ENCODE data around the gene ELK3. TPM values are rescaled to one million over a fixed set of nuclear protein-coding genes. Genes with fewer than 3 reads are reported as not detected.
A peak's percentile ranks its signal among the peaks of the same experiment; 100 is the strongest.
"Not testable (repeated sequence)": the region's sequence is repeated elsewhere in the genome, so short reads cannot be mapped to it uniquely, and the experiment has no call there.

ELK3 gene
- total and polyA plus RNA-seq, 2 of the 13 experiments (the other 11 are each of a cell fraction or from before 2014, with no cell fraction given): 2.9 to 3.2 TPM

DNA sequence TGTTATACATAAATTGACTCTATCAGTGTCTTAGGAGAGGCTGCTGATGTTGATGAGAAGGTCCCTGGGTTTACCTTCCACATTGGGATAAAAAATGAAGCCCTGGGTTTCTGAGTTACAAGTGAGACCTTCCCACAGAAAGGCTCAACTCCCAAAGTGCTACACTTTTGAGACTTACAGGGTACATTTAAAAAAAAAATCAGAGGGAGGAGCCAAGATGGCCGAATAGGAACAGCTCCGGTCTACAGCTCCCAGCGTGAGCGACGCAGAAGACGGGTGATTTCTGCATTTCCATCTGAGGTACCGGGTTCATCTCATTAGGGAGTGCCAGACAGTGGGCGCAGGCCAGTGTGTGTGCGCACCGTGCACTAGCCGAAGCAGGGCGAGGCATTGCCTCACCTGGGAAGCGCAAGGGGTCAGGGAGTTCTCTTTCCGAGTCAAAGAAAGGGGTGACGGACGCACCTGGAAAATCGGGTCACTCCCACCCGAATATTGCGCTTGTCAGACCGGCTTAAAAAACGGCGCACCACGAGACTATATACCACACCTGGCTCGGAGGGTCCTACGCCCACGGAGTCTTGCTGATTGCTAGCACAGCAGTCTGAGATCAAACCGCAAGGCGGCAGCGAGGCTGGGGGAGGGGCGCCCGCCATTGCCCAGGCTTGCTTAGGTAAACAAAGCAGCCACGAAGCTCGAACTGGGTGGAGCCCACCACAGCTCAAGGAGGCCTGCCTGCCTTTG lies 121.7 kb downstream of the ELK3 start (continued):
- TF ChIP-seq, protein P1, sequence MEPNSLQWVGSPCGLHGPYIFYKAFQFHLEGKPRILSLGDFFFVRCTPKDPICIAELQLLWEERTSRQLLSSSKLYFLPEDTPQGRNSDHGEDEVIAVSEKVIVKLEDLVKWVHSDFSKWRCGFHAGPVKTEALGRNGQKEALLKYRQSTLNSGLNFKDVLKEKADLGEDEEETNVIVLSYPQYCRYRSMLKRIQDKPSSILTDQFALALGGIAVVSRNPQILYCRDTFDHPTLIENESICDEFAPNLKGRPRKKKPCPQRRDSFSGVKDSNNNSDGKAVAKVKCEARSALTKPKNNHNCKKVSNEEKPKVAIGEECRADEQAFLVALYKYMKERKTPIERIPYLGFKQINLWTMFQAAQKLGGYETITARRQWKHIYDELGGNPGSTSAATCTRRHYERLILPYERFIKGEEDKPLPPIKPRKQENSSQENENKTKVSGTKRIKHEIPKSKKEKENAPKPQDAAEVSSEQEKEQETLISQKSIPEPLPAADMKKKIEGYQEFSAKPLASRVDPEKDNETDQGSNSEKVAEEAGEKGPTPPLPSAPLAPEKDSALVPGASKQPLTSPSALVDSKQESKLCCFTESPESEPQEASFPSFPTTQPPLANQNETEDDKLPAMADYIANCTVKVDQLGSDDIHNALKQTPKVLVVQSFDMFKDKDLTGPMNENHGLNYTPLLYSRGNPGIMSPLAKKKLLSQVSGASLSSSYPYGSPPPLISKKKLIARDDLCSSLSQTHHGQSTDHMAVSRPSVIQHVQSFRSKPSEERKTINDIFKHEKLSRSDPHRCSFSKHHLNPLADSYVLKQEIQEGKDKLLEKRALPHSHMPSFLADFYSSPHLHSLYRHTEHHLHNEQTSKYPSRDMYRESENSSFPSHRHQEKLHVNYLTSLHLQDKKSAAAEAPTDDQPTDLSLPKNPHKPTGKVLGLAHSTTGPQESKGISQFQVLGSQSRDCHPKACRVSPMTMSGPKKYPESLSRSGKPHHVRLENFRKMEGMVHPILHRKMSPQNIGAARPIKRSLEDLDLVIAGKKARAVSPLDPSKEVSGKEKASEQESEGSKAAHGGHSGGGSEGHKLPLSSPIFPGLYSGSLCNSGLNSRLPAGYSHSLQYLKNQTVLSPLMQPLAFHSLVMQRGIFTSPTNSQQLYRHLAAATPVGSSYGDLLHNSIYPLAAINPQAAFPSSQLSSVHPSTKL (CRISPR knock-in tag; IDR thresholded peaks at IDR 0.05): peak; percentile 15; the same call in 1 of the 2 replicates

DNA sequence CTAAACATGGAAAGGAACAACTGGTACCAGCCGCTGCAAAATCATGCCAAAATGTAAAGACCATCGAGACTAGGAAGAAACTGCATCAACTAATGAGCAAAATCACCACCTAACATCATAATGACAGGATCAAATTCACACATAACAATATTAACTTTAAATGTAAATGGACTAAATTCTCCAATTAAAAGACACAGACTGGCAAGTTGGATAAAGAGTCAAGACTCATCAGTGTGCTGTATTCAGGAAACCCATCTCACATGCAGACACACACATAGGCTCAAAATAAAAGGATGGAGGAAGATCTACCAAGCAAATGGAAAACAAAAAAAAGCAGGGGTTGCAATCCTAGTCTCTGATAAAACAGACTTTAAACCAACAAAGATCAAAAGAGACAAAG lies 123.6 kb downstream of the ELK3 start:
- ATAC-seq; intact Hi-C loops (cut with micrococcal nuclease; ENCODE audit: unreplicated experiment): not testable (repeated sequence)

More for the DNA sequence above, 123.6 kb downstream of the ELK3 start:
- H3K27ac ChIP-seq (ENCODE audit: extremely low read length, insufficient read depth, low read length); H3K27me3 ChIP-seq (ENCODE audit: control insufficient read depth in 1 of 2, insufficient read depth in 2 of 2, low read length in 2 of 2); POLR2A ChIA-PET; H3K79me2 ChIP-seq (ENCODE audit: insufficient read depth, low read length); CTCF ChIA-PET (ENCODE audit: low intra/inter-chr PET ratio, low total read pairs); H2AFZ ChIP-seq (ENCODE audit: low read length); FAIRE-seq; DNase-seq (ENCODE audit: low spot score); H3K36me3 ChIP-seq (replicated peaks in 1 of 2; ENCODE audit: control insufficient read depth in 1 of 2, insufficient read depth in 2 of 2, low read length in 2 of 2); H3K9me3 ChIP-seq (ENCODE audit: low read length); H3K9ac ChIP-seq (ENCODE audit: insufficient read depth, low read depth, low read length); H3K4me2 ChIP-seq (ENCODE audit: low read depth, low read length); H4K20me1 ChIP-seq (ENCODE audit: insufficient read depth, low read length); BruUV-seq (replicated peaks); H3K4me3 ChIP-seq (replicated peaks in 1 of 3; ENCODE audit: insufficient read depth in 1 of 3, low read depth in 2 of 3, low read length in 3 of 3); in situ Hi-C loops (cut with HindIII; ENCODE audit: extremely low pct_ligation_motif_present, low pct_unique_long_range_greater_than_20kb); H3K4me1 ChIP-seq (ENCODE audit: insufficient read depth, low read length): not testable (repeated sequence)
- 67% methylated on average over 1 of the region's 2 CpGs for WGBS (ENCODE audit: low lambda C conversion rate)

Small RNA genes lying within 50 kb of the gene (small RNA-seq; reads per million reads assigned to genes)
- 0 reads per million in 3 experiments for gene RNU4-24P (ENCODE audit: insufficient read depth in 2 of 3, insufficient read length in 3 of 3, low read depth in 2 of 3, low replicate concordance in 1 of 3)

Other genes with a start within 250 kb of the ELK3 start
- 0.56 and 0.89 TPM in 2 replicates for gene HAL, start 198.0 kb upstream of the ELK3 start, total RNA-seq (2016; rRNA removed; fragmentation: Illumina TruSeq; extraction: Trizol)
- gene HAL, start 198.0 kb upstream of the ELK3 start, polyA plus RNA-seq (2011; rRNA removed): 37.8 and 63.7 TPM in 2 replicates
- 90.4 and 114 TPM in 2 replicates for gene LTA4H, start 158.8 kb upstream of the ELK3 start, total RNA-seq (2016; rRNA removed; fragmentation: Illumina TruSeq; extraction: Trizol)
- 74.4 and 87.5 TPM in 2 replicates for gene LTA4H, start 158.8 kb upstream of the ELK3 start, polyA plus RNA-seq (2011; rRNA removed)
- gene CDK17, start 206.1 kb downstream of the ELK3 start, total RNA-seq (2016; rRNA removed; fragmentation: Illumina TruSeq; extraction: Trizol): 20.1 and 22.3 TPM in 2 replicates
- gene CDK17, start 206.1 kb downstream of the ELK3 start, polyA plus RNA-seq (2011; rRNA removed): 7.6 and 9.9 TPM in 2 replicates

All from HepG2 (cell line).